Spleen (tissue), 7 donors: Measurements from ENCODE around the gene ZNRD2.

ENCODE experiments used
- CTCF ChIP-seq, 11 experiments: fragments of 200-600 bp in 7 of 11; fragments of 450-650 bp in 4 of 11; sonication (generic) in 4 of 11; IDR thresholded peaks in 8 of 11; conservative IDR thresholded peaks in 3 of 11; 1 replicate in 7 of 11; 2 replicates in 4 of 11; pipeline versions ENCODE4 v1.4.0 to v1.8.0; 2016 to 2021; ENCODE audit warnings: antibody characterized with exemption in 11 of 11, inconsistent platforms in 4 of 11, mild to moderate bottlenecking in 1 of 11
- POLR2A ChIP-seq, 3 donors: fragments of 450-650 bp; IDR thresholded peaks; one replicate each; pipeline ENCODE4 v1.5.1; 2017; ENCODE audit warnings: antibody characterized with exemption in 3 of 3, mild to moderate bottlenecking in 1 of 3
- POLR2AphosphoS5 ChIP-seq, 3 donors: sonication (generic); formaldehyde crosslinking; IDR thresholded peaks; one replicate each; pipeline ENCODE4 v1.5.1; 2017; ENCODE audit warnings: antibody characterized with exemption in 3 of 3
- donor health status: DM: no; HTN: no; CAD: no; lungs with moderate emphysema.
- donor health status: DM: no; HTN: no; CAD: no.
- donor health status: DM: no; HTN: no; CAD: no.

GRCh38 chr11:65593518-65594414 lies 23.5 kb downstream of the ZNRD2 start:
- TF ChIP-seq CTCF (IDR thresholded peaks at IDR 0.05 in 8 of 11, conservative IDR thresholded peaks at IDR 0.05 in 3 of 11) (peak; percentile 35 to 78 (median 60)), POLR2A (IDR thresholded peaks at IDR 0.05) (no peak), POLR2AphosphoS5 (IDR thresholded peaks at IDR 0.05) (peak; percentile 55 to 85 (median 63))
